ENCODE data around the gene VPS45.

VPS45 gene

DNA sequence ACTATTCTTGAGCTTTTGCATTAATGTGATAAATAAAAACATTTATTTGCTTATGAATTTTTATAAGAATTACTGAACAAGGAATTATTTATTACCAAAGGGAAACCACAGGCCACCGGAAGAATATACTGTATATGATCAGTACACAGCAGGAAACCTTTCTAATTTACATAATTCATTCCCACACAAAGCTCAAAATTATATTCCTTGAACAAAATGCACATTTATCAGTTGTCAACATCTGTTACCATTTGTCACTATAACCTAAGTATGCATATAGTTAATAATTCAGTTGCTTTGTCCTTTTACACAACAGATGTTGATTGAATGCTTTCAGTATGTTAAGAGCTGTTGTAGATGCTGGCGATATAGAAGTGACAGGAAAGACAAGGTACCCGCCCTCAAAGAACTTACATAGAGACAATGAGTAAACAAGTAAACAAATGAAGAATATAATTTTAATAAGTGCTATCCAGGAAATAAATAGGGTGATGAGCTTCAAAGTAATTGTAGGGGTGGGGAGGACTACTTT is 27.2 kb downstream of the VPS45 start:
- DNase-seq (ENCODE audit: low read depth) = no peak
- H3K4me3 ChIP-seq (ENCODE audit: low read length) = no peak overlapping the region
- TF ChIP-seq, protein P1, sequence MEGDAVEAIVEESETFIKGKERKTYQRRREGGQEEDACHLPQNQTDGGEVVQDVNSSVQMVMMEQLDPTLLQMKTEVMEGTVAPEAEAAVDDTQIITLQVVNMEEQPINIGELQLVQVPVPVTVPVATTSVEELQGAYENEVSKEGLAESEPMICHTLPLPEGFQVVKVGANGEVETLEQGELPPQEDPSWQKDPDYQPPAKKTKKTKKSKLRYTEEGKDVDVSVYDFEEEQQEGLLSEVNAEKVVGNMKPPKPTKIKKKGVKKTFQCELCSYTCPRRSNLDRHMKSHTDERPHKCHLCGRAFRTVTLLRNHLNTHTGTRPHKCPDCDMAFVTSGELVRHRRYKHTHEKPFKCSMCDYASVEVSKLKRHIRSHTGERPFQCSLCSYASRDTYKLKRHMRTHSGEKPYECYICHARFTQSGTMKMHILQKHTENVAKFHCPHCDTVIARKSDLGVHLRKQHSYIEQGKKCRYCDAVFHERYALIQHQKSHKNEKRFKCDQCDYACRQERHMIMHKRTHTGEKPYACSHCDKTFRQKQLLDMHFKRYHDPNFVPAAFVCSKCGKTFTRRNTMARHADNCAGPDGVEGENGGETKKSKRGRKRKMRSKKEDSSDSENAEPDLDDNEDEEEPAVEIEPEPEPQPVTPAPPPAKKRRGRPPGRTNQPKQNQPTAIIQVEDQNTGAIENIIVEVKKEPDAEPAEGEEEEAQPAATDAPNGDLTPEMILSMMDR (IDR thresholded peaks at IDR 0.05; ENCODE audit: insufficient read depth, low read depth, low read length, missing control alignments) = no peak

DNA sequence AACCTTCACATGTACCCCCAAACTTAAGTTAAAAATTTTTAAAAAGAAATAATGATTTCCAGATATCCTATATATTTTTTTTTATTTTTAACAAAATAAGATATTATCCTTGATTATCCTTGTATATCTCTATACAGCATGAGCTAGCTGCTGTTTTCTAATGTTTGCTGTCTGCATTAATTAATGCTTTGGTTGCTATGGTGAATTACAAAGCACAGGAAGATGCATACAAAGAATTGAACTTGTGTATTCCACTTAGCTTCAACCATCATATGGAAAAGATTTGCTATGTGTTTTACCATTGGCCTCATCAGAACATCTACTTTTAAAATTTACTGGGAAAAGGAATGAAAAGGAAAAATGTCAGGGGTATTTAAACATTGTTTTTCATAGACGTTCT is 35.4 kb downstream of the VPS45 start:
- no peak overlapping the region for H3K4me3 ChIP-seq (ENCODE audit: low read length)
- TF ChIP-seq, protein P1 (IDR thresholded peaks at IDR 0.05; ENCODE audit: insufficient read depth, low read depth, low read length, missing control alignments) = no peak
- no peak for DNase-seq (ENCODE audit: low read depth)

DNA sequence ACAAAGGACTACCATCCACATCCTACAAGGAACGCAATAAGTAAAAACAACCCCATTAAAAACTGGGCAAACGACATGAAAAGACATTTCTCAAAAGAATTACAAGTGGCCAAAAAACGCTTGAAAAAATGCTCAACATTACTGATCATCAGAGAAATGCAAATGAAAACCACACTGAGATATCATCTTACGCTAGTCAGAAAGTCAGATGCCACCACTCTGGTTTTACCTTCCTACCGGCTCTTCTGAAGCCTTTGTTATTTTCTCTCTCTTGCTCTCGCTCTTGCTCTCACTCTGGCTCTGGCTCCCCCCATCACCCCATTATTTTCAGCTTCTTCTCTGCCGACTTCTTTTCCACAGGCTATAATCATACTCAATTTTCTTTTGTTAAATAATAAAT is 38.8 kb downstream of the VPS45 start:
- no peak overlapping the region for H3K4me3 ChIP-seq (ENCODE audit: low read length)
- no peak for DNase-seq (ENCODE audit: low read depth)
- TF ChIP-seq, protein P1 (IDR thresholded peaks at IDR 0.05; ENCODE audit: insufficient read depth, low read depth, low read length, missing control alignments) = no peak

DNA sequence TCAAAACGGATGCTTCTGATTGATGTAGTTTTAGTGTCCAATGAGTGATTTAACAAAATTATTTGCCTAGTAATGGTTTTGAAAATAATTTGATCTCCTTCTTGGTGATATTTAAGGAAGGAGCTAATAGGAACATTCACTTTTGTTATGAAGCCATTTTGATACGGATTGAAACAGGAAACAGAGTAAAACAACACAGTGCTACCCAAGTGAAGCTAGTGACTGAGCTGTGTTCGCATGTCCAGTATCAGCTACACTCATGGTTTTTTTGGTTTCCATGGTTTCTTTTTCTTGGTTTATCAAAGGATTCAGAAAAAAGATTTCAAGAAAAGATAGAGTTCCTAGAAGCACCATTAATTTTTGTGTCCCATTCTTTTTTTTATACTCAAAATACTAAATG is 42.0 kb downstream of the VPS45 start:
- no peak for DNase-seq (ENCODE audit: low read depth)
- no peak overlapping the region for H3K4me3 ChIP-seq (ENCODE audit: low read length)

DNA sequence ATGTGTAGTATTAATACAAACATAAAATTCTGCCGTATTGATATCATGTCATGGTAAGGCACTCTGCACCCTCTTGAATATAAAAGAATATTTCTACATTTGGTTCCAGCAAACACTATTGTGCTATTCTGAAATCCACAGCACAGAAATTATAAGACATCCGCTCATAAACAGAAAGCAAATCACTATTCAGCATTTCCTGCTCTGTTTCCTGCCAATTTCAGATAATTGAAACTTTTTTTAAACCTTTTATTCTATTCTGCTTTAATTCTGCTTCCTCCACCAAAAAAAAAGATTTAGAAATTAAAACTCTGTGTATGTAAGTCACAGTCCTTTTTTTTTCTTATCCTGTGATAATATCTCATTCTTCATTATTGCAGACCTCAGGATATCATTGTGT is 42.5 kb downstream of the VPS45 start:
- H3K4me3 ChIP-seq (ENCODE audit: low read length) = no peak overlapping the region
- TF ChIP-seq, protein P1 (IDR thresholded peaks at IDR 0.05; ENCODE audit: insufficient read depth, low read depth, low read length, missing control alignments) = no peak
- DNase-seq (ENCODE audit: low read depth) = no peak

More for the DNA sequence above, 42.0 kb downstream of the VPS45 start:
- TF ChIP-seq, protein P1 (IDR thresholded peaks at IDR 0.05; ENCODE audit: insufficient read depth, low read depth, low read length, missing control alignments) = no peak

DNA sequence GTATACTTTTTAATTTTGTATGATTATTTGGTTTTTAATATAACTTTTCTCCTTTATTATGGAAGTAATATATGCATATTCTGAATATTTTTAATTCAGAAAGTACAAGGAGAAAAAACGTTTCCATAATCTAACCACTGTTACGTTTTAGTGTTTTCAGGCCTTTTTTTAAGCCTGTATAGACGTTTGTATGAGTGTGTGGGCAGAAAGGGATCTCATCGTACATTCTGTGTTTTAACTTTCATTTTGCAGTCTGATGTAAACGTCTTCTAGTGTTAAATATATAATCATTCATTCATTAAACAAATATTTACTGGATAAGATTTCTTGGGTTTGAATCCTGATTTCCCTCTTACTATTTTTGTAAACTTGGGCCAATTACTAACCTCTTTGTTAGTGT is 44.1 kb downstream of the VPS45 start:
- DNase-seq (ENCODE audit: low read depth) = no peak
- TF ChIP-seq, protein P1 (IDR thresholded peaks at IDR 0.05; ENCODE audit: insufficient read depth, low read depth, low read length, missing control alignments) = no peak
- H3K4me3 ChIP-seq (ENCODE audit: low read length) = no peak overlapping the region

DNA sequence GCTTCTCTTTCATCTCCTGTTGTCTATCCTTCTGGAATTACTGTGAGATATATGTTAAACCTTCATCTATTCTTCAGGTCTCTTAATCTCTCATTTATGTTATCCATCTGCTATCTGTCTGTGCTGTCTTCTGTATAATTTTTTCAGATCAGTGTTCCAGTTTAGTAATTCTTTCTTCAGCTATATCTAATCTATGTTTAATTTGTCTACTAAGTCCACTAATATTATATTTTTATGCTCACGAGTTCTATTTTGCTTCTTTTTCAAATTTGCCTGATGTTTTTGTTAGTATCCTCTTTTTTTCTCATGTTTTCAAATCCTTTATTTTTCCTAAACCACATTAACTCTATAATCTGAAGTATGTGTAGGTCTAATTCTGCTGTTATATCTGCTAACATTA is 47.5 kb downstream of the VPS45 start:
- TF ChIP-seq, protein P1 (IDR thresholded peaks at IDR 0.05; ENCODE audit: insufficient read depth, low read depth, low read length, missing control alignments) = no peak
- no peak overlapping the region for H3K4me3 ChIP-seq (ENCODE audit: low read length)
- DNase-seq (ENCODE audit: low read depth) = no peak
